PC-9 (cell line): ENCODE measurements around the gene MR1.

Experiments used
- EZH2 ChIP-seq: fragments of 200-600 bp; sonication (generic); IDR thresholded peaks from 2 replicates; pipeline ENCODE4 v1.8.0; 2017; ENCODE audit warnings: antibody characterized with exemption, low read depth
- TF ChIP-seq, protein P1 (sequence below): fragments of 200-600 bp; sonication (generic); conservative IDR thresholded peaks from 2 replicates; pipeline ENCODE4 v1.6.1; 2017; ENCODE audit warnings: mixed run types, antibody characterized with exemption, mild to moderate bottlenecking, moderate library complexity

DNA sequence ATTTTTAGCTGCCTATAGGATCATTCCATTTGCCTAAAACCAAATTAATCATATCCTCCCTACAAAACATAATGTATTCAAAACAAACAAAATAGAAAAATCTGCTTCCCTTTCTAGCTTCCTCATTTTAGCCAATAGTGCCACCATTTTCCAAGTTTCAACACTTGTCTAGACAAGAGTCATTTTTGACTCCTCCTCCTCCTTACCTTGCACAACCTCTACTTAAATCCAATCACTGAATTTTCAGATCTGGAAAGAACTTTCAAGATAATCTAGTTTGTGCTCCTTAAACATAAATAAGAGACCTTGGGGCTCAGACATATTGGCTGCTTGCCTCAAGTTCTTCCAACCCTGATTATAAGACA is 18.6 kb upstream of the MR1 start:
- TF ChIP-seq, protein P1, sequence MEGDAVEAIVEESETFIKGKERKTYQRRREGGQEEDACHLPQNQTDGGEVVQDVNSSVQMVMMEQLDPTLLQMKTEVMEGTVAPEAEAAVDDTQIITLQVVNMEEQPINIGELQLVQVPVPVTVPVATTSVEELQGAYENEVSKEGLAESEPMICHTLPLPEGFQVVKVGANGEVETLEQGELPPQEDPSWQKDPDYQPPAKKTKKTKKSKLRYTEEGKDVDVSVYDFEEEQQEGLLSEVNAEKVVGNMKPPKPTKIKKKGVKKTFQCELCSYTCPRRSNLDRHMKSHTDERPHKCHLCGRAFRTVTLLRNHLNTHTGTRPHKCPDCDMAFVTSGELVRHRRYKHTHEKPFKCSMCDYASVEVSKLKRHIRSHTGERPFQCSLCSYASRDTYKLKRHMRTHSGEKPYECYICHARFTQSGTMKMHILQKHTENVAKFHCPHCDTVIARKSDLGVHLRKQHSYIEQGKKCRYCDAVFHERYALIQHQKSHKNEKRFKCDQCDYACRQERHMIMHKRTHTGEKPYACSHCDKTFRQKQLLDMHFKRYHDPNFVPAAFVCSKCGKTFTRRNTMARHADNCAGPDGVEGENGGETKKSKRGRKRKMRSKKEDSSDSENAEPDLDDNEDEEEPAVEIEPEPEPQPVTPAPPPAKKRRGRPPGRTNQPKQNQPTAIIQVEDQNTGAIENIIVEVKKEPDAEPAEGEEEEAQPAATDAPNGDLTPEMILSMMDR = no peak
- TF ChIP-seq EZH2 = no peak
